Panc1 (cell line): ENCODE data around the gene UNC13A.

Source experiments
- POLR2AphosphoS5 ChIP-seq: IDR thresholded peaks from 2 replicates; pipeline ENCODE4 v1.6.1; 2012; ENCODE audit warnings: mild to moderate bottlenecking, low read depth, low read length, moderate library complexity
- SIN3A ChIP-seq: IDR thresholded peaks from 2 replicates; pipeline ENCODE4 v1.6.1; 2012; ENCODE audit warnings: low read depth, mild to moderate bottlenecking, low read length, moderate library complexity, borderline replicate concordance; ENCODE audit not compliant: insufficient read depth
- TCF7L2 ChIP-seq: IDR thresholded peaks from 2 replicates; pipeline ENCODE4 v1.6.1; 2011; ENCODE audit warnings: mild to moderate bottlenecking, low read depth, low read length, inconsistent platforms
- TF ChIP-seq, protein P1 (sequence below): fragments of 450-650 bp; IDR thresholded peaks from 2 replicates; pipeline ENCODE4 v1.5.1; 2017; ENCODE audit warnings: mild to moderate bottlenecking
- TF ChIP-seq, protein P2 (sequence below), 2 experiments: IDR thresholded peaks; 2 replicates each; pipeline ENCODE4 v1.6.1; 2011 to 2012; ENCODE audit warnings: low read depth in 2 of 2, control low read depth in 1 of 2, low read length in 1 of 2, mild to moderate bottlenecking in 1 of 2, moderate library complexity in 1 of 2; ENCODE audit not compliant: insufficient read depth in 1 of 2

DNA sequence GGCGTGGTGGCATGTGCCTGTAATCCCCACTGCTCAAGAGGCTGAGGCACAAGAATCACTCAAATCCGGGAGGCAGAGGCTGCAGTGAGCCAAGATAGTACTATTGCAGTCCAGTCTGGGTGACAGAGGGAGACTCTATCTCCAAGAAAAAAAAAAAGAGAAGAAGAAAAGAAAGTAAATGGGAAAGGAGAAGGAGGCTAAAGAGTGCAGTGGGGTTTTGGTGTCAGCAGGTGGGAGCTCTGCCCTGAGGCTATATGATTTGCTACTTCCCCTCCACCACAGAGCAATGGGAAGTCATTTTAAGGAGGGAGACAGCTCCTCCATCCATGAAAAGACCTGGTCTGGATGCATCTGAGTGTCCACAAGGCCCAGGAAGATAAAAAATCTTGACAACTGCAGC is 23.1 kb downstream of the UNC13A start:
- TF ChIP-seq, protein P1, sequence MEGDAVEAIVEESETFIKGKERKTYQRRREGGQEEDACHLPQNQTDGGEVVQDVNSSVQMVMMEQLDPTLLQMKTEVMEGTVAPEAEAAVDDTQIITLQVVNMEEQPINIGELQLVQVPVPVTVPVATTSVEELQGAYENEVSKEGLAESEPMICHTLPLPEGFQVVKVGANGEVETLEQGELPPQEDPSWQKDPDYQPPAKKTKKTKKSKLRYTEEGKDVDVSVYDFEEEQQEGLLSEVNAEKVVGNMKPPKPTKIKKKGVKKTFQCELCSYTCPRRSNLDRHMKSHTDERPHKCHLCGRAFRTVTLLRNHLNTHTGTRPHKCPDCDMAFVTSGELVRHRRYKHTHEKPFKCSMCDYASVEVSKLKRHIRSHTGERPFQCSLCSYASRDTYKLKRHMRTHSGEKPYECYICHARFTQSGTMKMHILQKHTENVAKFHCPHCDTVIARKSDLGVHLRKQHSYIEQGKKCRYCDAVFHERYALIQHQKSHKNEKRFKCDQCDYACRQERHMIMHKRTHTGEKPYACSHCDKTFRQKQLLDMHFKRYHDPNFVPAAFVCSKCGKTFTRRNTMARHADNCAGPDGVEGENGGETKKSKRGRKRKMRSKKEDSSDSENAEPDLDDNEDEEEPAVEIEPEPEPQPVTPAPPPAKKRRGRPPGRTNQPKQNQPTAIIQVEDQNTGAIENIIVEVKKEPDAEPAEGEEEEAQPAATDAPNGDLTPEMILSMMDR, result no peak
- no peak for TF ChIP-seq POLR2AphosphoS5
- TF ChIP-seq SIN3A, result no peak
- TF ChIP-seq, protein P2, sequence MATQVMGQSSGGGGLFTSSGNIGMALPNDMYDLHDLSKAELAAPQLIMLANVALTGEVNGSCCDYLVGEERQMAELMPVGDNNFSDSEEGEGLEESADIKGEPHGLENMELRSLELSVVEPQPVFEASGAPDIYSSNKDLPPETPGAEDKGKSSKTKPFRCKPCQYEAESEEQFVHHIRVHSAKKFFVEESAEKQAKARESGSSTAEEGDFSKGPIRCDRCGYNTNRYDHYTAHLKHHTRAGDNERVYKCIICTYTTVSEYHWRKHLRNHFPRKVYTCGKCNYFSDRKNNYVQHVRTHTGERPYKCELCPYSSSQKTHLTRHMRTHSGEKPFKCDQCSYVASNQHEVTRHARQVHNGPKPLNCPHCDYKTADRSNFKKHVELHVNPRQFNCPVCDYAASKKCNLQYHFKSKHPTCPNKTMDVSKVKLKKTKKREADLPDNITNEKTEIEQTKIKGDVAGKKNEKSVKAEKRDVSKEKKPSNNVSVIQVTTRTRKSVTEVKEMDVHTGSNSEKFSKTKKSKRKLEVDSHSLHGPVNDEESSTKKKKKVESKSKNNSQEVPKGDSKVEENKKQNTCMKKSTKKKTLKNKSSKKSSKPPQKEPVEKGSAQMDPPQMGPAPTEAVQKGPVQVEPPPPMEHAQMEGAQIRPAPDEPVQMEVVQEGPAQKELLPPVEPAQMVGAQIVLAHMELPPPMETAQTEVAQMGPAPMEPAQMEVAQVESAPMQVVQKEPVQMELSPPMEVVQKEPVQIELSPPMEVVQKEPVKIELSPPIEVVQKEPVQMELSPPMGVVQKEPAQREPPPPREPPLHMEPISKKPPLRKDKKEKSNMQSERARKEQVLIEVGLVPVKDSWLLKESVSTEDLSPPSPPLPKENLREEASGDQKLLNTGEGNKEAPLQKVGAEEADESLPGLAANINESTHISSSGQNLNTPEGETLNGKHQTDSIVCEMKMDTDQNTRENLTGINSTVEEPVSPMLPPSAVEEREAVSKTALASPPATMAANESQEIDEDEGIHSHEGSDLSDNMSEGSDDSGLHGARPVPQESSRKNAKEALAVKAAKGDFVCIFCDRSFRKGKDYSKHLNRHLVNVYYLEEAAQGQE (IDR thresholded peaks at IDR 0.05; ENCODE audit: insufficient read depth in 1 of 2, low read depth in 2 of 2, low read length in 1 of 2), result no peak
- no peak for TF ChIP-seq TCF7L2
